NCI-H446 (cell line): ENCODE data around the gene TMPRSS9.

Experiments used
- DNase-seq, 2 experiments: peaks; one replicate each; lab custom pipeline; 2025; lab: John Stamatoyannopoulos, UW

The TMPRSS9 gene

GRCh38 chr19:2359992-2360685, at the start of gene TMPRSS9:
TMPRSS9 (plus strand) TSS chr19:2360265; CDS start chr19:2389786, 29,521 bp downstream.
- DNase-seq: no peak

- no peak for DNase-seq
These were observed 49.0 kb upstream of the TMPRSS9 start for GRCh38 chr19:2311093-2311492.

GRCh38 chr19:2312820-2313501, 47.1 kb upstream of the TMPRSS9 start:
- no peak for DNase-seq

- no peak for DNase-seq
These were observed 44.8 kb upstream of the TMPRSS9 start for GRCh38 chr19:2315121-2315817.

- peak; percentile 4 to 39 for DNase-seq
These were observed 44.2 kb upstream of the TMPRSS9 start for GRCh38 chr19:2315818-2316353.

- DNase-seq: no peak
These were observed 42.8 kb upstream of the TMPRSS9 start for GRCh38 chr19:2317300-2317699.

GRCh38 chr19:2317756-2318155, 42.3 kb upstream of the TMPRSS9 start:
- no peak for DNase-seq

- DNase-seq: no peak
These were observed 41.1 kb upstream of the TMPRSS9 start for GRCh38 chr19:2318923-2319322.

- DNase-seq: no peak
These were observed 40.5 kb upstream of the TMPRSS9 start for GRCh38 chr19:2319551-2319950.

- no peak for DNase-seq
These were observed 40.0 kb upstream of the TMPRSS9 start for GRCh38 chr19:2320049-2320448.

GRCh38 chr19:2320939-2321338, 39.1 kb upstream of the TMPRSS9 start:
- no peak for DNase-seq

GRCh38 chr19:2321565-2322283, 38.3 kb upstream of the TMPRSS9 start:
- DNase-seq: no peak

GRCh38 chr19:2323707-2324106, 36.4 kb upstream of the TMPRSS9 start:
- no peak for DNase-seq

GRCh38 chr19:2324220-2324948, 35.7 kb upstream of the TMPRSS9 start:
- no peak for DNase-seq

GRCh38 chr19:2325281-2326046, 34.6 kb upstream of the TMPRSS9 start:
- no peak for DNase-seq

GRCh38 chr19:2326699-2327360, 33.2 kb upstream of the TMPRSS9 start:
- DNase-seq: no peak

GRCh38 chr19:2327773-2328400, 32.2 kb upstream of the TMPRSS9 start:
- DNase-seq: peak; percentile 53 to 58

- peak; percentile 83 to 97 for DNase-seq
These were observed 31.5 kb upstream of the TMPRSS9 start, which contains the start of the genes LSM7 and SPPL2B for GRCh38 chr19:2328401-2329148. LSM7 (minus strand) TSS chr19:2328586; CDS start chr19:2328566, 20 bp downstream. SPPL2B (plus strand) TSS chr19:2328684; CDS start chr19:2328710, 26 bp downstream.

- no peak for DNase-seq
These were observed 31.0 kb upstream of the TMPRSS9 start for GRCh38 chr19:2329149-2329478.
